DOHH2 (cell line): ENCODE results near the gene SHC4.

Experiments
- H3F3A ChIP-seq: fragments of 200-600 bp; sonication (generic), shearing (Covaris generic); 2 replicates; pipeline ENCODE4 v1.6.0; 2016; ENCODE audit warnings: antibody characterized with exemption, mild to moderate bottlenecking; ENCODE audit not compliant: control insufficient read depth, insufficient read depth
- H3K27ac ChIP-seq: fragments of 200-600 bp; sonication (generic); 2 replicates; pipeline ENCODE4 v1.5.1; 2014; ENCODE audit warnings: low read depth, mild to moderate bottlenecking, low read length, moderate library complexity
- H3K27me3 ChIP-seq: fragments of 200-600 bp; sonication (generic); 2 replicates; pipeline ENCODE4 v1.6.1; 2014; ENCODE audit warnings: mild to moderate bottlenecking, low read length, mixed read lengths; ENCODE audit not compliant: control insufficient read depth
- H3K36me3 ChIP-seq: fragments of 200-600 bp; sonication (generic); 2 replicates; pipeline ENCODE4 v1.6.1; 2014; ENCODE audit warnings: mild to moderate bottlenecking, low read length, moderate library complexity, mixed read lengths; ENCODE audit not compliant: control insufficient read depth
- H3K4me1 ChIP-seq: fragments of 200-600 bp; sonication (generic); 2 replicates; pipeline ENCODE4 v1.6.1; 2014; ENCODE audit warnings: mild to moderate bottlenecking, low read length, mixed read lengths; ENCODE audit not compliant: control insufficient read depth
- H3K4me2 ChIP-seq: fragments of 200-600 bp; sonication (generic); 2 replicates; pipeline ENCODE4 v1.6.0; 2014; ENCODE audit warnings: mild to moderate bottlenecking, low read length, moderate library complexity
- H3K4me3 ChIP-seq: fragments of 200-600 bp; sonication (generic); 2 replicates; pipeline ENCODE4 v1.5.1; 2014; ENCODE audit warnings: mild to moderate bottlenecking, low read length, mixed read lengths
- H3K79me2 ChIP-seq: fragments of 200-600 bp; sonication (generic); 2 replicates; pipeline ENCODE4 v1.6.1; 2014; ENCODE audit warnings: mild to moderate bottlenecking, low read length, mixed read lengths; ENCODE audit not compliant: control insufficient read depth
- H3K9me2 ChIP-seq: fragments of 200-600 bp; sonication (generic); replicated peaks from 2 replicates; pipeline ENCODE4 v1.6.1; 2014; ENCODE audit warnings: mild to moderate bottlenecking, low read length, mixed read lengths; ENCODE audit not compliant: control insufficient read depth
- H3K9me3 ChIP-seq: fragments of 200-600 bp; sonication (generic); 2 replicates; pipeline ENCODE4 v1.6.1; 2014; ENCODE audit warnings: antibody characterized with exemption, low read length, mixed read lengths; ENCODE audit not compliant: control insufficient read depth, insufficient read depth
- H4K20me1 ChIP-seq: fragments of 200-600 bp; sonication (generic); 2 replicates; pipeline ENCODE4 v1.6.0; 2014; ENCODE audit warnings: low read depth, mild to moderate bottlenecking, antibody characterized with exemption, low read length, moderate library complexity; ENCODE audit not compliant: control insufficient read depth, insufficient read depth
- CTCF ChIP-seq: fragments of 200-600 bp; sonication (generic); IDR thresholded peaks from one replicate; pipeline ENCODE4 v1.5.1; 2014; ENCODE audit warnings: antibody characterized with exemption, mild to moderate bottlenecking, low read depth, low read length; ENCODE audit not compliant: poor library complexity, severe bottlenecking
- EZH2phosphoT487 ChIP-seq: fragments of 200-600 bp; sonication (generic); IDR thresholded peaks from 2 replicates; pipeline ENCODE4 v1.6.1; 2017; ENCODE audit warnings: borderline replicate concordance, mild to moderate bottlenecking, antibody characterized with exemption, low read length, moderate library complexity, mixed read lengths

SHC4 gene

DNA sequence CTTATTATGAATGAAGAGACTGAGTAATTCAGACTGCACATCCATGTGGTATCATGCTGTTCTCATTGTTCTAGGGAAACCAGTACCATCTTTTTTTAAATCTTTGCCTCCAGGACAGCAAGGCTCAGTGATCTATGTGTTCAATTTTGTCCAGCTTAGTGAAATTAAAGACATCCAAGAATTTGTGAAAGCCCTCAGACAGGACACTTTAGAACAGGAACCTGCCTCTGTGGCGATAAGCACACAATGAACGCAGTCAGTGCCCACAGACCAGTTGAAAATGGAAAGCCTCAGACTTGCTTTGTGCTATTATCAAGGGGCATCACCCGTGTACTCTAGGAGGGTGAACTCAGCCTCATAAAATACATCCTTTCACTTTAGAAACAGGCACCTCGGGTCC, 65.7 kb downstream of the SHC4 start:
- Histone ChIP-seq H3K9me2 (no peaks in the 10 kb centered on the region), H3K9me3 (no peaks in the 10 kb centered on the region), H3K27me3 (peaks cover 15% of the 10 kb centered on the region), H3K4me1 (no peaks in the 10 kb centered on the region), H3K4me2 (no peak overlapping the region), H3K36me3 (no peaks in the 10 kb centered on the region), H3F3A (no peaks in the 10 kb centered on the region), H3K27ac (no peak overlapping the region), H4K20me1 (no peaks in the 10 kb centered on the region), H3K4me3 (no peak overlapping the region), H3K79me2 (no peaks in the 10 kb centered on the region)
- TF ChIP-seq CTCF (no peak), EZH2phosphoT487 (no peak)

DNA sequence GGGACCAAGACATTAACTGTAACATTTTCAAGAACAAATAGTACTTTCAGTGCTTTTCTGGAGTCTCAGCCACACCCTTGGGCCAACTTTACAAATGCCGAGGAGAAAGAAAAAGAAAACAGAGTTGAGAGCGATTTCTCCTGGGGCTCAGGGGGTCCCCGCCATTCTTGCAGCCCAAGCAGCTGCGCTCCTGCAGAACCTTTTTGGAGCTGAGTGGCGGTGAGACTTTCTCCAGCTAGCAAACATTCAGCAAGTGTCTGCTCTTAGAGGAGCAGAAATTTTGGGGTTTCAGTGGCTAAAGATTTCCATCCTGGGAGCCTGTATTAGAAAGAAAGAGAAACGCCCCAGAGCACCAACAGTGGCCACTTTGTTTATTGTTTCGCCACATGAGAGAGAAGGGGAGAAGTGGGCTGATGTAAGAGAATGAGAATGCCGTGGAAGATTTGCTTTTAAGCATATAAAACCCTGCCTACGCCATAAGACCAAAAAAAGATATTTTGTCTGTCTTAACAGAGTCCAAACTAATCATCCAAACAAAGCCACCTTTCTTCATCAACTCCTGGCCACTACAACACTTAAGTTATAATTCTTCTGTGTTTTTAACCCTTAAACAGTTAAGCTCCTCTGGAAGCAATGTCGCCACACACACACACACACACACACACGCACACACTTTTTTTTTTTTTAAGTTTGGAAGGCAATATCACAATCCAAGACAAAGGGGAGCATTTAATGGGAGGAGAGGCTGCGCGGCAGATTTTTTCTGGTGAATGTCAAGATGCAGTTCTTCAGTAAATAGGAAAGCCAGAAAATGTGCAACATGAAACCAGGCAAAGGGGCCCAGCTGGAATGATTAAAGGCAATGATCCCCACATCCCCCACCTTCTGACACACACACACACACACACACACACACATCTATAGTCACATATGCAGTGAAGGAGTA, 66.6 kb downstream of the SHC4 start:
- no peak for TF ChIP-seq CTCF
- TF ChIP-seq EZH2phosphoT487: no peak
- Histone ChIP-seq H3K4me2 (no peak overlapping the region), H3F3A (no peaks in the 10 kb centered on the region)

DNA sequence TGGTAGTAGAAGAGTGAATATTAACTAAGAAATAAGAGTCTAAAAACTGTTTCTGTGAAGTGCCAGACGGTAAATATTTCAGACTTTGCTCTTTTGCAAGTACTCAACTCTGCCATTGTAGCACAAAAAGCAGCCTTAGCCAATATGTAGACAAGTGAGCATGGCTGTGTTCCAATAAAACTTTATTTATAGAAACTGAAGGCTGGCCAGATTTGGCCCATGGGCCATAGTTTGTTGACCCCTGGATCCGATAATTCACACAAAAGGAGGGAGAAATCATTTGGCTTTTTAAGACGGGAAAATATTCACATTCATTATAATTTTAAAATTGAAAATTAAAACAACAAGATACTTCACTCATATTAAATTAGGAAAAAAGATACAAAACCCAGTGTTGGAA, 70.4 kb downstream of the SHC4 start:
- H3K4me3 ChIP-seq: no peak overlapping the region
- no peak overlapping the region for H3K4me2 ChIP-seq
- H3K27ac ChIP-seq: no peak overlapping the region
- H3F3A ChIP-seq: no peaks in the 10 kb centered on the region
- no peaks in the 10 kb centered on the region for H3K9me2 ChIP-seq
- H4K20me1 ChIP-seq: no peaks in the 10 kb centered on the region
- no peaks in the 10 kb centered on the region for H3K9me3 ChIP-seq
- no peaks in the 10 kb centered on the region for H3K79me2 ChIP-seq
- H3K27me3 ChIP-seq: peaks cover 14% of the 10 kb centered on the region
- H3K36me3 ChIP-seq: no peaks in the 10 kb centered on the region
- H3K4me1 ChIP-seq: no peaks in the 10 kb centered on the region
- TF ChIP-seq CTCF: no peak
- no peak for TF ChIP-seq EZH2phosphoT487

More for the DNA sequence above, 66.6 kb downstream of the SHC4 start:
- H3K9me3 ChIP-seq: no peaks in the 10 kb centered on the region
- no peaks in the 10 kb centered on the region for H3K9me2 ChIP-seq
- H3K27me3 ChIP-seq: peaks cover 15% of the 10 kb centered on the region
- H3K4me3 ChIP-seq: no peak overlapping the region
- no peak overlapping the region for H3K27ac ChIP-seq
- no peaks in the 10 kb centered on the region for H3K79me2 ChIP-seq
- no peaks in the 10 kb centered on the region for H3K4me1 ChIP-seq
- no peaks in the 10 kb centered on the region for H3K36me3 ChIP-seq
- no peaks in the 10 kb centered on the region for H4K20me1 ChIP-seq
